Hepatocyte (in vitro differentiated cells): Measurements from ENCODE around the gene ANKRD12. TPM values are rescaled to one million over a fixed set of nuclear protein-coding genes. Genes with fewer than 3 reads are reported as not detected.

Source experiments
- DNase-seq: peaks from one replicate; pipeline ENCODE4 v3.0.0-alpha.2; 2016; ENCODE audit warnings: low spot score
- H2AFZ ChIP-seq: fragments of 200-600 bp; sonication (generic); 2 replicates; pipeline ENCODE4 v1.6.0; 2016; ENCODE audit warnings: antibody characterized with exemption, mild to moderate bottlenecking
- H3K27ac ChIP-seq: fragments of 200-600 bp; sonication (generic); 2 replicates; pipeline ENCODE4 v1.5.1; 2016; ENCODE audit warnings: mild to moderate bottlenecking
- H3K27me3 ChIP-seq: fragments of 200-600 bp; sonication (generic); 2 replicates; pipeline ENCODE4 v1.6.1; 2016
- H3K36me3 ChIP-seq: fragments of 200-600 bp; sonication (generic); replicated peaks from 2 replicates; pipeline ENCODE4 v1.5.1; 2016; ENCODE audit warnings: low read depth; ENCODE audit not compliant: insufficient read depth
- H3K4me1 ChIP-seq: fragments of 200-600 bp; sonication (generic); 2 replicates; pipeline ENCODE4 v1.5.1; 2016; ENCODE audit warnings: mild to moderate bottlenecking, moderate library complexity; ENCODE audit not compliant: insufficient read depth
- H3K4me2 ChIP-seq: fragments of 200-600 bp; sonication (generic); 2 replicates; pipeline ENCODE4 v1.6.0; 2016
- H3K4me3 ChIP-seq: fragments of 200-600 bp; sonication (generic); 2 replicates; pipeline ENCODE4 v1.5.1; 2016; ENCODE audit warnings: mild to moderate bottlenecking
- H3K79me2 ChIP-seq: fragments of 200-600 bp; sonication (generic); 2 replicates; pipeline ENCODE4 v1.6.0; 2017; ENCODE audit warnings: mild to moderate bottlenecking
- H3K9me2 ChIP-seq: fragments of 200-600 bp; sonication (generic); replicated peaks from 2 replicates; pipeline ENCODE4 v1.6.0; 2017; ENCODE audit warnings: mild to moderate bottlenecking; ENCODE audit not compliant: insufficient read depth
- H3K9me3 ChIP-seq: fragments of 200-600 bp; sonication (generic); 2 replicates; pipeline ENCODE4 v1.5.1; 2016; ENCODE audit warnings: low read depth, mild to moderate bottlenecking
- H4K20me1 ChIP-seq: fragments of 200-600 bp; sonication (generic); 2 replicates; pipeline ENCODE4 v1.6.0; 2016; ENCODE audit warnings: mild to moderate bottlenecking; ENCODE audit not compliant: insufficient read depth, poor library complexity, severe bottlenecking
- CTCF ChIP-seq: fragments of 200-600 bp; sonication (generic); IDR thresholded peaks from 2 replicates; pipeline ENCODE4 v1.5.1; 2016; ENCODE audit warnings: antibody characterized with exemption, mild to moderate bottlenecking; ENCODE audit not compliant: poor library complexity
- EZH2 ChIP-seq: fragments of 200-600 bp; sonication (generic); IDR thresholded peaks from 2 replicates; pipeline ENCODE4 v1.6.1; 2016; ENCODE audit warnings: antibody characterized with exemption, mild to moderate bottlenecking, borderline replicate concordance
- EZH2phosphoT487 ChIP-seq: fragments of 200-600 bp; sonication (generic); IDR thresholded peaks from one replicate; pipeline ENCODE4 v1.6.1; 2018; ENCODE audit warnings: antibody characterized with exemption, mild to moderate bottlenecking, low read depth, moderate library complexity; ENCODE audit not compliant: unreplicated experiment, severe bottlenecking
- WGBS: methylation state at CpG from one replicate; pipeline ENCODE4 v1.1.6; 2016; ENCODE audit warnings: low lambda C conversion rate; ENCODE audit errors: missing lambda C conversion rate; 5-methylcytosine and 5-hydroxymethylcytosine counted together
- polyA plus RNA-seq: library from polyadenylated mRNA; unstranded; fragments of >200 nt; fragmentation: Nextera tagmentation; extraction: Ambion mirVana; gene quantifications from 2 replicates; pipeline ENCODE4 v1.2.1, GENCODE V29; 2016
- total RNA-seq: library from RNA; depleted of rRNA; stranded (reverse); fragments of >200 nt; gene quantifications from 2 replicates; pipeline ENCODE4 v1.2.3, GENCODE V29; 2014

ANKRD12 gene
- total and polyA plus RNA-seq, 2 experiments from 2014 or later = 29.2 to 34.3 TPM

GRCh38 chr18:9273221-9273620 lies 136.6 kb downstream of the ANKRD12 start:
- H3K27ac ChIP-seq = no peak overlapping the region
- H3K4me3 ChIP-seq = no peak overlapping the region
- no peaks in the 10 kb centered on the region for H3K79me2 ChIP-seq
- H3K36me3 ChIP-seq = no peaks in the 10 kb centered on the region
- H3K27me3 ChIP-seq = no peaks in the 10 kb centered on the region
- no peak for TF ChIP-seq EZH2
- H3K4me1 ChIP-seq = no peaks in the 10 kb centered on the region
- H3K9me3 ChIP-seq = no peaks in the 10 kb centered on the region
- no peak overlapping the region for H2AFZ ChIP-seq
- H4K20me1 ChIP-seq = no peaks in the 10 kb centered on the region
- 93% methylated on average over 2 of the region's 2 CpGs for WGBS
- no peaks in the 10 kb centered on the region for H3K9me2 ChIP-seq
- no peak overlapping the region for H3K4me2 ChIP-seq
- DNase-seq = no peak

- Histone ChIP-seq H3K9me2 (no peaks in the 10 kb centered on the region), H3K79me2 (no peaks in the 10 kb centered on the region), H3K4me3 (no peak overlapping the region), H4K20me1 (no peaks in the 10 kb centered on the region), H2AFZ (no peak overlapping the region), H3K9me3 (no peaks in the 10 kb centered on the region), H3K27me3 (no peaks in the 10 kb centered on the region), H3K27ac (no peak overlapping the region), H3K4me2 (no peak overlapping the region), H3K4me1 (no peaks in the 10 kb centered on the region), H3K36me3 (no peaks in the 10 kb centered on the region)
- no peak for TF ChIP-seq EZH2phosphoT487
- no peak for TF ChIP-seq EZH2
- TF ChIP-seq CTCF = no peak
- 86% methylated on average over 1 of the region's 1 CpG for WGBS
- DNase-seq = no peak
Observed at GRCh38 chr18:9275890-9276289, 139.3 kb downstream of the ANKRD12 start.

- no peak for DNase-seq
- H3K9me2 ChIP-seq = no peaks in the 10 kb centered on the region
- no peak overlapping the region for H2AFZ ChIP-seq
- no peaks in the 10 kb centered on the region for H3K4me1 ChIP-seq
- no peak overlapping the region for H3K4me3 ChIP-seq
- no peaks in the 10 kb centered on the region for H4K20me1 ChIP-seq
- WGBS = 93% methylated on average over 1 of the region's 1 CpG
- H3K36me3 ChIP-seq = no peaks in the 10 kb centered on the region
- H3K27me3 ChIP-seq = no peaks in the 10 kb centered on the region
- H3K9me3 ChIP-seq = no peaks in the 10 kb centered on the region
- no peak overlapping the region for H3K27ac ChIP-seq
- no peak for TF ChIP-seq CTCF
- TF ChIP-seq EZH2phosphoT487 = no peak
- TF ChIP-seq EZH2 = no peak
- H3K4me2 ChIP-seq = no peak overlapping the region
- no peaks in the 10 kb centered on the region for H3K79me2 ChIP-seq
Observed at GRCh38 chr18:9278028-9278427, 141.4 kb downstream of the ANKRD12 start.

DNA sequence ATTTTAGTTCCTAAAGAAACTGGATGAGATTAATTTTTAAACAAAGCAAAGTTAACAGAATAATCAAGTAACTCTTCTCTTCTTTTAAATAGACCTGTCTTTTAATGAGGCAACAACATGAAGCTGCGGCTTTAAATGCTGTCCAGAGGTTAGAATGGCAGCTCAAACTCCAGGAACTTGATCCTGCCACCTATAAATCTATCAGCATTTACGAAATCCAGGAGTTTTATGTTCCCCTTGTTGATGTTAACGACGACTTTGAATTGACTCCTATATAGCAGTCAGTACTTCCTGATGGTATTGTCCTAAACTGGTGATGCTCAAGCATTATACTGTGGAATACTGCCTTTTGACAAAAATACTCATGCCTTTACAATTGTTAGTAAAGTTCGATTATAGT lies 144.3 kb downstream of the ANKRD12 start:
- no peaks in the 10 kb centered on the region for H3K9me2 ChIP-seq
- no peaks in the 10 kb centered on the region for H3K79me2 ChIP-seq
- no peak overlapping the region for H2AFZ ChIP-seq
- H3K4me3 ChIP-seq = no peak overlapping the region
- H3K4me2 ChIP-seq = no peak overlapping the region
- no peak overlapping the region for H3K27ac ChIP-seq
- H4K20me1 ChIP-seq = no peaks in the 10 kb centered on the region
- H3K4me1 ChIP-seq = no peaks in the 10 kb centered on the region
- no peaks in the 10 kb centered on the region for H3K27me3 ChIP-seq
- no peak for DNase-seq
- no peak for TF ChIP-seq EZH2phosphoT487
- no peak for TF ChIP-seq CTCF
- no peak for TF ChIP-seq EZH2
- 52% methylated on average over 5 of the region's 5 CpGs for WGBS
- no peaks in the 10 kb centered on the region for H3K9me3 ChIP-seq
- H3K36me3 ChIP-seq = no peaks in the 10 kb centered on the region
